ENCODE data around the gene TAL1. TPM values are rescaled to one million over a fixed set of nuclear protein-coding genes. Genes with fewer than 3 reads are reported as not detected.
"Not testable (repeated sequence)": the region's sequence is repeated elsewhere in the genome, so short reads cannot be mapped to it uniquely, and the experiment has no call there.

TAL1 gene
- total and polyA plus RNA-seq, 2 experiments from 2014 or later = not detected

DNA sequence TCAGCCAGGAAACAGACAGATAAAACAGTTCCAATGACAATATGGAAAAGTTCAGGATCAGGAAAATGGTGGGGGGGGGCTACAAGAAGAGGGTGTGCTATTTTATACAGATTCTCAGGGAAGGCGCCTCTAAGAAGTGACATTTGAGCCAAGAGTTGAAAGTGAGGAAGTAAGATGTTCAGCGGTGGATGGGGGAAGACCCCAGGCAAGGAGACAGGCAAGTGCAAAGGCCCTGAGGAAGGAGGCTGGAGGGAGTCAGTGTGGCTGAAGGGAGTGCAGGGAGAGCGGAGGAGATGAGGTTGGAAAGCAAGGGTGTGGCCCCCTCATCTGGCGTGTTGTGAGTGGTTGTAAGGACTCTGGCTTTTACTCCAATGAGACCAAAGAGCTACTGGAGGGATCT lies 33.8 kb downstream of the TAL1 start (continued):
- TF ChIP-seq, protein P1, sequence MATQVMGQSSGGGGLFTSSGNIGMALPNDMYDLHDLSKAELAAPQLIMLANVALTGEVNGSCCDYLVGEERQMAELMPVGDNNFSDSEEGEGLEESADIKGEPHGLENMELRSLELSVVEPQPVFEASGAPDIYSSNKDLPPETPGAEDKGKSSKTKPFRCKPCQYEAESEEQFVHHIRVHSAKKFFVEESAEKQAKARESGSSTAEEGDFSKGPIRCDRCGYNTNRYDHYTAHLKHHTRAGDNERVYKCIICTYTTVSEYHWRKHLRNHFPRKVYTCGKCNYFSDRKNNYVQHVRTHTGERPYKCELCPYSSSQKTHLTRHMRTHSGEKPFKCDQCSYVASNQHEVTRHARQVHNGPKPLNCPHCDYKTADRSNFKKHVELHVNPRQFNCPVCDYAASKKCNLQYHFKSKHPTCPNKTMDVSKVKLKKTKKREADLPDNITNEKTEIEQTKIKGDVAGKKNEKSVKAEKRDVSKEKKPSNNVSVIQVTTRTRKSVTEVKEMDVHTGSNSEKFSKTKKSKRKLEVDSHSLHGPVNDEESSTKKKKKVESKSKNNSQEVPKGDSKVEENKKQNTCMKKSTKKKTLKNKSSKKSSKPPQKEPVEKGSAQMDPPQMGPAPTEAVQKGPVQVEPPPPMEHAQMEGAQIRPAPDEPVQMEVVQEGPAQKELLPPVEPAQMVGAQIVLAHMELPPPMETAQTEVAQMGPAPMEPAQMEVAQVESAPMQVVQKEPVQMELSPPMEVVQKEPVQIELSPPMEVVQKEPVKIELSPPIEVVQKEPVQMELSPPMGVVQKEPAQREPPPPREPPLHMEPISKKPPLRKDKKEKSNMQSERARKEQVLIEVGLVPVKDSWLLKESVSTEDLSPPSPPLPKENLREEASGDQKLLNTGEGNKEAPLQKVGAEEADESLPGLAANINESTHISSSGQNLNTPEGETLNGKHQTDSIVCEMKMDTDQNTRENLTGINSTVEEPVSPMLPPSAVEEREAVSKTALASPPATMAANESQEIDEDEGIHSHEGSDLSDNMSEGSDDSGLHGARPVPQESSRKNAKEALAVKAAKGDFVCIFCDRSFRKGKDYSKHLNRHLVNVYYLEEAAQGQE (IDR thresholded peaks at IDR 0.05; ENCODE audit: unreplicated experiment) = no peak
- TF ChIP-seq STAT1 (IDR thresholded peaks at IDR 0.05; ENCODE audit: unreplicated experiment) (no peak), JUNB (IDR thresholded peaks at IDR 0.05; ENCODE audit: unreplicated experiment) (no peak), POLR2AphosphoS5 (IDR thresholded peaks at IDR 0.05; ENCODE audit: low read depth) (no peak)

DNA sequence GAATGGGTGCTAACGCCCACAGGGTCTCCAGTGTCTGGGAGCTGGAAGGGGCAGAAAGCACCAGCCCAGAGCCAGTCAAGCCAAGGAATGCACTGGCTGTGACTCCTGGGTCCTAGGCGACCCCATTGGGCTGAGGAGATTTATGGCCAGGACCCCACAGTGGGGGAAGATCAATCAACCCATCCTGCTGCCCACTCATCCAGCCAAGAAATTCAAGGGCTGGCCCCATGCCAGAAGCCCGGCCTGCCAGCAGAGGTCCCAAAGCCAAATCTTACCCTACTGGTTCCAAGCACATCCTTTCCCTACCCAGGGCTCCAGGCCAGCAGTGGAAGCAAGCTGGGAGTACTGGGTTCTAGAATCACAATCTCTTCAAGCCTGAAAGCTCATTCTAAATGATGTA lies 35.4 kb downstream of the TAL1 start:
- H3K27me3 ChIP-seq (ENCODE audit: insufficient read depth) = peaks cover 48% of the 10 kb centered on the region
- H3K27ac ChIP-seq (ENCODE audit: low read depth) = no peak overlapping the region
- H4K20me1 ChIP-seq (replicated peaks; ENCODE audit: insufficient read depth) = peaks cover 7% of the 10 kb centered on the region; the same call in 1 of the 2 replicates
- DNase-seq (ENCODE audit: low spot score) (peak; percentile 47), ATAC-seq (peak; percentile 11)
- Mint-ChIP-seq H3K4me3 (no peak overlapping the region), H3K27me3 (ENCODE audit: insufficient read depth, low read depth, poor library complexity) (peaks cover 32% of the 10 kb centered on the region), H3K36me3 (ENCODE audit: low read depth) (no peaks in the 10 kb centered on the region), H3K27ac (no peak overlapping the region), H3K9me3 (no peaks in the 10 kb centered on the region), H3K4me1 (peaks cover 22% of the 10 kb centered on the region)
- no peak overlapping the region for H3K4me2 ChIP-seq
- no peak overlapping the region for H3K4me3 ChIP-seq
- no peaks in the 10 kb centered on the region for H3K79me2 ChIP-seq (replicated peaks; ENCODE audit: insufficient read depth)
- peaks cover 22% of the 10 kb centered on the region for H3K4me1 ChIP-seq (ENCODE audit: insufficient read depth)
- H3F3A ChIP-seq (replicated peaks; ENCODE audit: low read depth) = no peaks in the 10 kb centered on the region
- no peak overlapping the region for H2AFZ ChIP-seq
- H3K36me3 ChIP-seq (ENCODE audit: insufficient read depth) = no peaks in the 10 kb centered on the region
- H3K9me2 ChIP-seq (ENCODE audit: insufficient read depth) = 0 out of 2 replicates have a peak, but pooled peaks cover 3% of the 10 kb centered on the region
- TF ChIP-seq, protein P2, sequence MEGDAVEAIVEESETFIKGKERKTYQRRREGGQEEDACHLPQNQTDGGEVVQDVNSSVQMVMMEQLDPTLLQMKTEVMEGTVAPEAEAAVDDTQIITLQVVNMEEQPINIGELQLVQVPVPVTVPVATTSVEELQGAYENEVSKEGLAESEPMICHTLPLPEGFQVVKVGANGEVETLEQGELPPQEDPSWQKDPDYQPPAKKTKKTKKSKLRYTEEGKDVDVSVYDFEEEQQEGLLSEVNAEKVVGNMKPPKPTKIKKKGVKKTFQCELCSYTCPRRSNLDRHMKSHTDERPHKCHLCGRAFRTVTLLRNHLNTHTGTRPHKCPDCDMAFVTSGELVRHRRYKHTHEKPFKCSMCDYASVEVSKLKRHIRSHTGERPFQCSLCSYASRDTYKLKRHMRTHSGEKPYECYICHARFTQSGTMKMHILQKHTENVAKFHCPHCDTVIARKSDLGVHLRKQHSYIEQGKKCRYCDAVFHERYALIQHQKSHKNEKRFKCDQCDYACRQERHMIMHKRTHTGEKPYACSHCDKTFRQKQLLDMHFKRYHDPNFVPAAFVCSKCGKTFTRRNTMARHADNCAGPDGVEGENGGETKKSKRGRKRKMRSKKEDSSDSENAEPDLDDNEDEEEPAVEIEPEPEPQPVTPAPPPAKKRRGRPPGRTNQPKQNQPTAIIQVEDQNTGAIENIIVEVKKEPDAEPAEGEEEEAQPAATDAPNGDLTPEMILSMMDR (conservative IDR thresholded peaks at IDR 0.05; ENCODE audit: low read depth in 2 of 2) = peak; percentile 25 to 45
- no peak for TF ChIP-seq NANOG (IDR thresholded peaks at IDR 0.05; ENCODE audit: borderline replicate concordance)

DNA sequence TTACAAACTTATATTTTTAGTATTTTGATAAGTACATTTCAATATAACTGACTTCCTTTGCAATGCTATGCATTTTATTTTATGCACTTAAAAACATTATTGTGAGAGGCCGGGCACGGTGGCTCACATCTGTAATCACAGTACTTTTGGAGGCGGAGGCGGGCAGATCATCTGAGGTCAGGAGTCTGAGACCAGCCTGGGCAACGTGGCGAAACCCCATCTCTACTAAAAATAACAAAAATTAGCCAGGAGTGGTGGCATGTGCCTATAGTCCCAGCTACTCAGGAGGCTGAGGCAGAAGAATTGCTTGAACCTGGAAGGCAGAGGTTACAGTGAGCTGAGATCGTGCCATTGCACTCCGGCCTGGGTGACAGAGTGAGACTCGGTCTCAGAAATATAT lies 36.0 kb downstream of the TAL1 start:
- H3K27me3 Mint-ChIP-seq (ENCODE audit: insufficient read depth, low read depth, poor library complexity) = peaks cover 38% of the 10 kb centered on the region
- not testable (repeated sequence) for H3K36me3 Mint-ChIP-seq (ENCODE audit: low read depth)

More for the DNA sequence above, 36.0 kb downstream of the TAL1 start:
- H3K27ac ChIP-seq (ENCODE audit: low read depth); H3K9me2 ChIP-seq (ENCODE audit: insufficient read depth); H3K4me3 ChIP-seq; H3K79me2 ChIP-seq (replicated peaks; ENCODE audit: insufficient read depth); H3K4me3 Mint-ChIP-seq; ATAC-seq; H3F3A ChIP-seq (replicated peaks; ENCODE audit: low read depth); H2AFZ ChIP-seq; H3K27ac Mint-ChIP-seq; H3K9me3 Mint-ChIP-seq; H4K20me1 ChIP-seq (replicated peaks; ENCODE audit: insufficient read depth); H3K36me3 ChIP-seq (ENCODE audit: insufficient read depth); H3K4me2 ChIP-seq; DNase-seq (ENCODE audit: low spot score): not testable (repeated sequence)
- Histone ChIP-seq H3K27me3 (ENCODE audit: insufficient read depth) (peaks cover 48% of the 10 kb centered on the region), H3K4me1 (ENCODE audit: insufficient read depth) (peaks cover 25% of the 10 kb centered on the region)
- peaks cover 28% of the 10 kb centered on the region for H3K4me1 Mint-ChIP-seq
